A549 (cell line): ENCODE results near the gene PLAC9. TPM values are rescaled to one million over a fixed set of nuclear protein-coding genes. Genes with fewer than 3 reads are reported as not detected.

Experiments
- ATAC-seq, 2 experiments: fragments of 200-7000 bp in 1 of 2; fragments of >200 bp in 1 of 2; cut with Nextera tagmentation in 1 of 2; cut with Tn5 transposase in 1 of 2; 3 replicates each; pipeline versions ENCODE4 v1.8.0 to v1.9.1; 2018 to 2020; ENCODE audit warnings: mild to moderate bottlenecking in 1 of 2, moderate library complexity in 1 of 2
- CTCF ChIA-PET: fragments of 300-600 bp; sonication (Branson Sonifier 250); formaldehyde crosslinking; extraction: SDS; loops from one replicate; lab custom pipeline; 2021; ENCODE audit warnings: antibody characterized with exemption, inconsistent platforms; lab: Yijun Ruan, JAX
- POLR2A ChIA-PET: fragments of 350-600 bp; formaldehyde crosslinking; extraction: SDS; loops from one replicate; lab custom pipeline; 2021; ENCODE audit warnings: antibody characterized with exemption, inconsistent platforms; lab: Yijun Ruan, JAX
- DNase-seq, 2 experiments: peaks; one replicate each; pipeline versions ENCODE4 v3.0.0 to v3.0.0-alpha.2; 2011 to 2016; ENCODE audit warnings: low read depth in 1 of 2, low spot score in 1 of 2
- FAIRE-seq: peaks from 2 replicates; lab custom pipeline; 2011; peaks lifted over from hg19 to GRCh38; lab: Jason Lieb, UNC
- H3K27ac ChIP-seq, 2 experiments: fragments of >200 bp; sonication (Bioruptor Twin); formaldehyde crosslinking; 3 replicates each; pipeline ENCODE4 v1.5.1; 2016 to 2017
- H3K4me1 ChIP-seq: fragments of >200 bp; sonication (Bioruptor Twin); formaldehyde crosslinking; 3 replicates; pipeline ENCODE4 v1.6.1; 2016
- H3K4me2 ChIP-seq: fragments of >200 bp; sonication (Bioruptor Twin); formaldehyde crosslinking; 3 replicates; pipeline ENCODE4 v1.6.1; 2016
- H3K4me3 ChIP-seq: fragments of >200 bp; sonication (Bioruptor Twin); formaldehyde crosslinking; 3 replicates; pipeline ENCODE4 v1.5.1; 2016
- H3K9me3 ChIP-seq: fragments of >200 bp; sonication (Bioruptor Twin); formaldehyde crosslinking; 3 replicates; pipeline ENCODE4 v1.6.1; 2016
- CBX8 ChIP-seq: fragments of 200-600 bp; sonication (generic); IDR thresholded peaks from 2 replicates; pipeline ENCODE4 v1.6.1; 2016
- CEBPB ChIP-seq, 2 experiments: fragments of >200 bp in 1 of 2; sonication (Bioruptor Twin) in 1 of 2; formaldehyde crosslinking in 1 of 2; IDR thresholded peaks; 2 replicates each; pipeline ENCODE4 v1.6.1; 2012 to 2016
- CTCF ChIP-seq: fragments of >200 bp; sonication (Bioruptor Twin); formaldehyde crosslinking; IDR thresholded peaks from 3 replicates; pipeline ENCODE4 v1.5.1; 2016
- EHF ChIP-seq: fragments of 250-450 bp; sonication (Bioruptor Pico); IDR thresholded peaks from 2 replicates; pipeline ENCODE4 v1.5.0; 2020; ENCODE audit warnings: mild to moderate bottlenecking
- EP300 ChIP-seq, 2 experiments: fragments of >200 bp; sonication (Bioruptor Twin); formaldehyde crosslinking; IDR thresholded peaks; 2 replicates in 1 of 2; 3 replicates in 1 of 2; pipeline ENCODE4 v1.6.1; 2016 to 2017
- ESRRA ChIP-seq: fragments of 150-350 bp; IDR thresholded peaks from 2 replicates; pipeline ENCODE4 v1.6.1; 2014; ENCODE audit warnings: mild to moderate bottlenecking, low read length, borderline replicate concordance
- FOSB ChIP-seq: fragments of 250-450 bp; sonication (Bioruptor Pico); IDR thresholded peaks from 2 replicates; pipeline ENCODE4 v1.5.0; 2020; ENCODE audit warnings: mild to moderate bottlenecking, moderate library complexity
- FOXS1 ChIP-seq: fragments of 250-450 bp; sonication (Bioruptor Pico); IDR thresholded peaks from 2 replicates; pipeline ENCODE4 v1.5.0; 2020; ENCODE audit warnings: mild to moderate bottlenecking, moderate library complexity
- HDAC2 ChIP-seq: fragments of 200-600 bp; sonication (generic); IDR thresholded peaks from 2 replicates; pipeline ENCODE4 v1.6.1; 2016
- HOXA7 ChIP-seq: fragments of 250-450 bp; sonication (Bioruptor Pico); IDR thresholded peaks from 2 replicates; pipeline ENCODE4 v1.5.0; 2020; ENCODE audit warnings: mild to moderate bottlenecking, moderate library complexity
- HOXB5 ChIP-seq: fragments of 250-450 bp; sonication (Bioruptor Pico); IDR thresholded peaks from 2 replicates; pipeline ENCODE4 v1.5.0; 2020; ENCODE audit warnings: mild to moderate bottlenecking, moderate library complexity
- JUN ChIP-seq, 2 experiments: fragments of >200 bp; sonication (Bioruptor Twin); formaldehyde crosslinking; IDR thresholded peaks; 2 replicates in 1 of 2; 3 replicates in 1 of 2; pipeline ENCODE4 v1.6.1; 2016 to 2017
- JUNB ChIP-seq: fragments of >200 bp; sonication (Bioruptor Twin); formaldehyde crosslinking; IDR thresholded peaks from 2 replicates; pipeline ENCODE4 v1.6.1; 2016
- KDM1A ChIP-seq: fragments of 200-600 bp; sonication (generic); IDR thresholded peaks from 2 replicates; pipeline ENCODE4 v1.6.1; 2016; ENCODE audit warnings: low read depth, mild to moderate bottlenecking
- KDM5A ChIP-seq: fragments of 200-600 bp; sonication (generic); IDR thresholded peaks from 2 replicates; pipeline ENCODE4 v1.6.1; 2016; ENCODE audit warnings: antibody characterized with exemption, mild to moderate bottlenecking
- MYC ChIP-seq: IDR thresholded peaks from 2 replicates; pipeline ENCODE4 v1.6.1; 2012; ENCODE audit warnings: mild to moderate bottlenecking, inconsistent platforms, low read length, improper control_type of control experiment, borderline replicate concordance
- NFE2L2 ChIP-seq: fragments of 150-350 bp; conservative IDR thresholded peaks from 2 replicates; pipeline ENCODE4 v1.6.1; 2014; ENCODE audit warnings: low read length
- POLR2A ChIP-seq: IDR thresholded peaks from 2 replicates; pipeline ENCODE4 v1.6.1; 2012; ENCODE audit warnings: mild to moderate bottlenecking, low read length
- RAD21 ChIP-seq, 2 experiments: fragments of >200 bp in 1 of 2; sonication (Bioruptor Twin) in 1 of 2; formaldehyde crosslinking in 1 of 2; IDR thresholded peaks in 1 of 2; conservative IDR thresholded peaks in 1 of 2; 2 replicates in 1 of 2; 3 replicates in 1 of 2; pipeline ENCODE4 v1.6.1; 2012 to 2018; ENCODE audit warnings: inconsistent platforms in 1 of 2
- RARB ChIP-seq: fragments of 250-450 bp; sonication (Bioruptor Pico); IDR thresholded peaks from 2 replicates; pipeline ENCODE4 v1.8.0; 2021; ENCODE audit warnings: mild to moderate bottlenecking, moderate library complexity
- RNF2 ChIP-seq: fragments of 200-600 bp; sonication (generic); IDR thresholded peaks from 2 replicates; pipeline ENCODE4 v1.6.1; 2016; ENCODE audit warnings: low read depth, mild to moderate bottlenecking, antibody characterized with exemption, moderate library complexity, borderline replicate concordance
- TFCP2L1 ChIP-seq: fragments of 250-450 bp; sonication (Bioruptor Pico); IDR thresholded peaks from 2 replicates; pipeline ENCODE4 v1.5.0; 2021; ENCODE audit warnings: mild to moderate bottlenecking
- ZC3H11A ChIP-seq: fragments of 450-650 bp; IDR thresholded peaks from 2 replicates; pipeline ENCODE4 v1.6.1; 2014; ENCODE audit warnings: antibody characterized with exemption, mild to moderate bottlenecking
- ZNF302 ChIP-seq: fragments of 250-450 bp; sonication (Bioruptor Pico); IDR thresholded peaks from 2 replicates; pipeline ENCODE4 v1.9.0; 2021; ENCODE audit warnings: inconsistent platforms, mild to moderate bottlenecking, moderate library complexity
- WGBS: methylation state at CpG from one replicate; pipeline ENCODE4 v1.1.6; 2017; ENCODE audit errors: missing lambda C conversion rate; 5-methylcytosine and 5-hydroxymethylcytosine counted together
- polyA plus RNA-seq, 4 experiments: library from polyadenylated mRNA; depleted of rRNA in 3 of 4; stranded (reverse); fragments of >200 nt; fragmentation: RNase III in 1 of 4; extraction: RNeasy Plus Mini Kit Qiagen cat#74134 plus additional on column Dnase treatment in 1 of 4; gene quantifications; 2 replicates in 3 of 4; 3 replicates in 1 of 4; pipeline ENCODE4 v1.2.3, GENCODE V29; 2011 to 2017

The PLAC9 gene
- polyA plus RNA-seq, 2 of the 4 experiments (the other 2 are of a cell fraction) = not detected

- FAIRE-seq (no peak), ATAC-seq (no peak), DNase-seq (no peak)
- ChIA-PET POLR2A (interaction anchor here (0.5 kb wide), 1 partner anchor 70 kb away, joined by 3 read pairs; no protein-coding TSS in a partner anchor), CTCF (interaction anchor here (0.8 kb wide), 1 partner anchor 31 kb away, joined by 3 read pairs; no protein-coding TSS in a partner anchor)
- WGBS = 100% methylated on average over 2 of the region's 2 CpGs
- Histone ChIP-seq H3K4me1 (peaks cover 7% of the 10 kb centered on the region; the same call in 2 of the 3 replicates), H3K4me2 (no peak overlapping the region), H3K27ac (no peak overlapping the region), H3K4me3 (no peak overlapping the region), H3K9me3 (peaks cover under 1% of the 10 kb centered on the region; the same call in 1 of the 3 replicates)
- TF ChIP-seq MYC = no peak
- no peak for TF ChIP-seq KDM1A
- no peak for TF ChIP-seq CTCF
- no peak for TF ChIP-seq FOXS1 (CRISPR knock-in tag)
- TF ChIP-seq HDAC2 = no peak
- TF ChIP-seq POLR2A = no peak
- no peak for TF ChIP-seq RNF2
- no peak for TF ChIP-seq FOSB (CRISPR knock-in tag)
- no peak for TF ChIP-seq TFCP2L1 (CRISPR knock-in tag)
- TF ChIP-seq ZC3H11A = no peak
- no peak for TF ChIP-seq NFE2L2
- TF ChIP-seq HOXB5 (CRISPR knock-in tag) = no peak
- TF ChIP-seq JUN (IDR thresholded peaks at IDR 0.05) = no peak
- TF ChIP-seq RAD21 (conservative IDR thresholded peaks at IDR 0.05 in 1 of 2, IDR thresholded peaks at IDR 0.05 in 1 of 2) = no peak
- TF ChIP-seq EHF (CRISPR knock-in tag) = no peak
Measured at GRCh38 chr10:80187060-80187459, 54.5 kb downstream of the PLAC9 start.

GRCh38 chr10:80187465-80188409 lies 55.2 kb downstream of the PLAC9 start:
- ChIA-PET POLR2A (interaction anchor here (0.5 kb wide), 1 partner anchor 71 kb away, joined by 3 read pairs; no protein-coding TSS in a partner anchor), CTCF (interaction anchor here (0.7 to 1.3 kb wide), 6 partner anchors 9 to 44 kb away, joined by 3 to 6 read pairs (median 3); no protein-coding TSS in a partner anchor)
- 0 out of 6 replicates have a peak overlapping the region, but pooled peaks of 1 of the 2 experiments have one; percentile 17 for H3K27ac ChIP-seq
- WGBS = 90% methylated on average over 16 of the region's 16 CpGs
- ATAC-seq (no peak), DNase-seq (no peak), FAIRE-seq (no peak)
- no peak overlapping the region for H3K4me3 ChIP-seq
- peaks cover 6% of the 10 kb centered on the region; the same call in 2 of the 3 replicates for H3K9me3 ChIP-seq
- no peak overlapping the region for H3K4me2 ChIP-seq
- peaks cover 7% of the 10 kb centered on the region; the same call in 2 of the 3 replicates for H3K4me1 ChIP-seq
- TF ChIP-seq ESRRA (no peak), RARB (CRISPR knock-in tag) (no peak), KDM1A (no peak), CBX8 (no peak), KDM5A (no peak), EP300 (IDR thresholded peaks at IDR 0.05) (no peak), ZC3H11A (no peak), HOXA7 (CRISPR knock-in tag) (no peak), CEBPB (IDR thresholded peaks at IDR 0.05) (no peak), RNF2 (no peak), ZNF302 (CRISPR knock-in tag) (no peak), JUNB (no peak)
